ENCODE results near the gene PLXNA4. TPM values are rescaled to one million over a fixed set of nuclear protein-coding genes. Genes with fewer than 3 reads are reported as not detected.

Gene PLXNA4
- total RNA-seq, 1 donor from 2014 or later = 3.3 TPM

DNA sequence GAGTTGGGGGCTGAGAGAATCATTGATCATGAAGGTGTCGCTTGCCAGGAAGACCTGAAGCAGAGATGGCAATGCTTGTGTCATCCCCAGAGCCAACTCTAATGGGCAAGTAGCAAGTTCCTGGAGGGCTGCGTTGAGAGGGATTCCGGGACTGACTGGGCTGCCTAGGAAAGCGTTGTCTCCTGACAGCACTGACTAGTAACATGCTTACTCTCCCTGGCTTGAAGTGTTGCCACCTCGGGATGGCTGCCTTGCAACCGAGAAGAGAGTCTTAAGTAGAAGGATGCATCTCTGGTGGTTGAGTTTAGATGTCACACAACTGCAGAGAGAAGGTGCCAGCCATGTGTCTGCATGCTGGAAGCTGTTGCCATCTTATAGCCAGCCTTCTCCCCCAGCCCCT is 453.4 kb downstream of the PLXNA4 start:
- no peaks in the 10 kb centered on the region for H3K36me3 ChIP-seq (ENCODE audit: insufficient read depth, low read length)
- DNase-seq (ENCODE audit: low read depth) = no peak
- FAIRE-seq = no peak
- H3K27me3 Mint-ChIP-seq (ENCODE audit: low read depth, unreplicated experiment) = peaks cover 30% of the 10 kb centered on the region
- H3K9ac ChIP-seq (ENCODE audit: low read length) = no peak overlapping the region
- no peaks in the 10 kb centered on the region for H4K20me1 ChIP-seq (ENCODE audit: insufficient read depth, low read length)
- no peaks in the 10 kb centered on the region for H3K4me1 Mint-ChIP-seq (ENCODE audit: low read depth, unreplicated experiment)
- peaks cover 2% of the 10 kb centered on the region for H3K36me3 Mint-ChIP-seq (ENCODE audit: low read depth, unreplicated experiment)
- peaks cover 2% of the 10 kb centered on the region for H3K27me3 ChIP-seq (ENCODE audit: insufficient read depth, low read length)
- H3K4me2 ChIP-seq (ENCODE audit: low read length) = no peak overlapping the region
- H3K27ac Mint-ChIP-seq (ENCODE audit: unreplicated experiment) = no peak overlapping the region
- H3K27ac ChIP-seq (ENCODE audit: low read depth, low read length) = no peak overlapping the region
- TF ChIP-seq EZH2 (IDR thresholded peaks at IDR 0.05; ENCODE audit: insufficient read depth, low read length) = no peak
- TF ChIP-seq, protein P1, sequence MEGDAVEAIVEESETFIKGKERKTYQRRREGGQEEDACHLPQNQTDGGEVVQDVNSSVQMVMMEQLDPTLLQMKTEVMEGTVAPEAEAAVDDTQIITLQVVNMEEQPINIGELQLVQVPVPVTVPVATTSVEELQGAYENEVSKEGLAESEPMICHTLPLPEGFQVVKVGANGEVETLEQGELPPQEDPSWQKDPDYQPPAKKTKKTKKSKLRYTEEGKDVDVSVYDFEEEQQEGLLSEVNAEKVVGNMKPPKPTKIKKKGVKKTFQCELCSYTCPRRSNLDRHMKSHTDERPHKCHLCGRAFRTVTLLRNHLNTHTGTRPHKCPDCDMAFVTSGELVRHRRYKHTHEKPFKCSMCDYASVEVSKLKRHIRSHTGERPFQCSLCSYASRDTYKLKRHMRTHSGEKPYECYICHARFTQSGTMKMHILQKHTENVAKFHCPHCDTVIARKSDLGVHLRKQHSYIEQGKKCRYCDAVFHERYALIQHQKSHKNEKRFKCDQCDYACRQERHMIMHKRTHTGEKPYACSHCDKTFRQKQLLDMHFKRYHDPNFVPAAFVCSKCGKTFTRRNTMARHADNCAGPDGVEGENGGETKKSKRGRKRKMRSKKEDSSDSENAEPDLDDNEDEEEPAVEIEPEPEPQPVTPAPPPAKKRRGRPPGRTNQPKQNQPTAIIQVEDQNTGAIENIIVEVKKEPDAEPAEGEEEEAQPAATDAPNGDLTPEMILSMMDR (IDR thresholded peaks at IDR 0.05; ENCODE audit: insufficient read depth, low read depth, low read length) = no peak
- H3K9me3 Mint-ChIP-seq (ENCODE audit: unreplicated experiment) = peaks cover 2% of the 10 kb centered on the region
- no peak overlapping the region for H3K4me3 Mint-ChIP-seq (ENCODE audit: unreplicated experiment)
- no peaks in the 10 kb centered on the region for H3K9me3 ChIP-seq (ENCODE audit: insufficient read depth, low read depth, low read length)
- no peaks in the 10 kb centered on the region for H3K79me2 ChIP-seq (ENCODE audit: insufficient read depth, low read length)
- H3K4me3 ChIP-seq (ENCODE audit: insufficient read depth, low read depth, low read length) = no peak overlapping the region
- H2AFZ ChIP-seq (ENCODE audit: low read depth, low read length) = no peak overlapping the region
- H3K4me1 ChIP-seq (ENCODE audit: insufficient read depth, low read length) = peaks cover 6% of the 10 kb centered on the region

DNA sequence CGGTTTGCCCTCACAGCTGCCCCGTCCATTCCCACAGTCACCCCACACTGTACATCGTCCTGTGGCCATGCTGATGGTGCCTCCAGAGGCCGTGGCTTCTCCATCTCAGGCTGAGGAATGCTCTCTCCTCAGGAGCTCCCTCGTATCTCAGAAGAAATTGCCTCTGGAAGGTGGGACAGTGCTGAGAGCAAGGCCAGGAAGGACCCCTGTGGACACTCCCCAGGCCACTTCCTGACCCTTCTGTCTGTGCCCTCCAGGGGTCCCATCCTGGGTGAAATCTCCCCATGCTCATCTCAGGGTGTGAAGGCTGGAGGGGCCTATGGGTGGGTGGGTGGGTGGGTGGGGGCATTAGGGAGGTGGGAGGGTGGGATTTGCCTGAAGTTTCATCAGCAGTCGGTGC is 454.3 kb downstream of the PLXNA4 start:
- no peak overlapping the region for H3K27ac Mint-ChIP-seq (ENCODE audit: unreplicated experiment)
- peaks cover 2% of the 10 kb centered on the region for H3K36me3 Mint-ChIP-seq (ENCODE audit: low read depth, unreplicated experiment)
- Histone ChIP-seq H3K79me2 (ENCODE audit: insufficient read depth, low read length) (no peaks in the 10 kb centered on the region), H3K9me3 (ENCODE audit: insufficient read depth, low read depth, low read length) (no peaks in the 10 kb centered on the region), H3K4me1 (ENCODE audit: insufficient read depth, low read length) (peaks cover 13% of the 10 kb centered on the region), H3K9ac (ENCODE audit: low read length) (no peak overlapping the region), H3K36me3 (ENCODE audit: insufficient read depth, low read length) (no peaks in the 10 kb centered on the region), H3K4me2 (ENCODE audit: low read length) (no peak overlapping the region), H4K20me1 (ENCODE audit: insufficient read depth, low read length) (no peaks in the 10 kb centered on the region), H3K4me3 (ENCODE audit: insufficient read depth, low read depth, low read length) (no peak overlapping the region), H3K27ac (ENCODE audit: low read depth, low read length) (no peak overlapping the region), H2AFZ (ENCODE audit: low read depth, low read length) (no peak overlapping the region), H3K27me3 (ENCODE audit: insufficient read depth, low read length) (peaks cover 2% of the 10 kb centered on the region)
- TF ChIP-seq, protein P1 (IDR thresholded peaks at IDR 0.05; ENCODE audit: insufficient read depth, low read depth, low read length) = no peak
- no peak for TF ChIP-seq EZH2 (IDR thresholded peaks at IDR 0.05; ENCODE audit: insufficient read depth, low read length)
- peaks cover 2% of the 10 kb centered on the region for H3K9me3 Mint-ChIP-seq (ENCODE audit: unreplicated experiment)
- no peak for DNase-seq (ENCODE audit: low read depth)
- no peak overlapping the region for H3K4me3 Mint-ChIP-seq (ENCODE audit: unreplicated experiment)
- no peak for FAIRE-seq
- H3K4me1 Mint-ChIP-seq (ENCODE audit: low read depth, unreplicated experiment) = peaks cover 7% of the 10 kb centered on the region
- peaks cover 30% of the 10 kb centered on the region for H3K27me3 Mint-ChIP-seq (ENCODE audit: low read depth, unreplicated experiment)

DNA sequence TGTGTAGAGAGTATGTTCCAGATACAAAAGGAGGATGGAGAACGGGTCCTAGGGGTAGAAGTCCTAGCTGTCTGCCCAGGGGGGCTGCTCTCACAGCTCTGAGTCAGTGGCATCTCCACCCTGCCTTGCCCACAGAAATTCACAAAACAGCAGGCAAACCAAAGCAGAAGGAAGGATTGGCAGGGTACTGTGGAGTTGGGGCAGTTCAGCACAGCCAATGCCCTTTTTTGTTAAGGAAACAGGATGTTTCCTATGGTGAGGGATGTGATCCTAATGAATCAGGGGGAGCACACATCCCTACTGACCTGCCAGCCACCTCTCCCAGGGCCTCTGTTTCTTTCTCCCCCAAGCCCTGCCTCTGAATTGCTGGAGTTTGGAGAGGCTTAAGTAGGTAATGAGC is 457.6 kb downstream of the PLXNA4 start:
- TF ChIP-seq EZH2 (IDR thresholded peaks at IDR 0.05; ENCODE audit: insufficient read depth, low read length) = no peak
- TF ChIP-seq, protein P1 (IDR thresholded peaks at IDR 0.05; ENCODE audit: insufficient read depth, low read depth, low read length) = no peak
- DNase-seq (ENCODE audit: low read depth) (no peak), FAIRE-seq (no peak)
- no peak overlapping the region for H3K4me3 ChIP-seq (ENCODE audit: insufficient read depth, low read depth, low read length)
- H2AFZ ChIP-seq (ENCODE audit: low read depth, low read length) = no peak overlapping the region
- no peaks in the 10 kb centered on the region for H3K36me3 Mint-ChIP-seq (ENCODE audit: low read depth, unreplicated experiment)
- no peaks in the 10 kb centered on the region for H3K9me3 ChIP-seq (ENCODE audit: insufficient read depth, low read depth, low read length)
- no peaks in the 10 kb centered on the region for H3K27me3 ChIP-seq (ENCODE audit: insufficient read depth, low read length)
- H3K4me1 Mint-ChIP-seq (ENCODE audit: low read depth, unreplicated experiment) = peaks cover 20% of the 10 kb centered on the region
- H3K27ac Mint-ChIP-seq (ENCODE audit: unreplicated experiment) = no peak overlapping the region
- H3K36me3 ChIP-seq (ENCODE audit: insufficient read depth, low read length) = no peaks in the 10 kb centered on the region
- H3K4me3 Mint-ChIP-seq (ENCODE audit: unreplicated experiment) = no peak overlapping the region
- H3K9ac ChIP-seq (ENCODE audit: low read length) = no peak overlapping the region
- no peak overlapping the region for H3K27ac ChIP-seq (ENCODE audit: low read depth, low read length)
- peaks cover 18% of the 10 kb centered on the region for H3K4me1 ChIP-seq (ENCODE audit: insufficient read depth, low read length)
- peaks cover 15% of the 10 kb centered on the region for H3K27me3 Mint-ChIP-seq (ENCODE audit: low read depth, unreplicated experiment)
- peaks cover 2% of the 10 kb centered on the region for H3K9me3 Mint-ChIP-seq (ENCODE audit: unreplicated experiment)
- H3K79me2 ChIP-seq (ENCODE audit: insufficient read depth, low read length) = no peaks in the 10 kb centered on the region
- H4K20me1 ChIP-seq (ENCODE audit: insufficient read depth, low read length) = no peaks in the 10 kb centered on the region
- no peak overlapping the region for H3K4me2 ChIP-seq (ENCODE audit: low read length)

Data from astrocyte (in vitro differentiated cells and primary cell).